Neural progenitor cell (in vitro differentiated cells): ENCODE data around the gene TTC39A.

Source experiments
- CTCF ChIP-seq: fragments of 200-600 bp; sonication (generic); IDR thresholded peaks from 2 replicates; pipeline ENCODE4 v1.5.1; 2017; ENCODE audit warnings: antibody characterized with exemption, mild to moderate bottlenecking
- EZH2phosphoT487 ChIP-seq: fragments of 200-600 bp; sonication (generic); IDR thresholded peaks from 2 replicates; pipeline ENCODE4 v1.6.1; 2017; ENCODE audit warnings: antibody characterized with exemption

- TF ChIP-seq EZH2phosphoT487 (no peak), CTCF (no peak)
Measured at GRCh38 chr1:51299981-51300670, 30.2 kb downstream of the TTC39A start.
